Measurements from ENCODE around the gene MCC. TPM values are rescaled to one million over a fixed set of nuclear protein-coding genes. Genes with fewer than 3 reads are reported as not detected.

The MCC gene
- polyA plus RNA-seq, 1 donor (not counting 4 experiments of a cell fraction or from before 2014, with no cell fraction given), result 24.6 TPM

GRCh38 chr5:113244966-113245365 lies 243.3 kb downstream of the MCC start:
- no peaks in the 10 kb centered on the region for H3K9me1 ChIP-seq (ENCODE audit: control insufficient read depth, extremely low read depth, insufficient read depth, low read length)
- peaks cover 66% of the 10 kb centered on the region for H3K79me2 ChIP-seq (ENCODE audit: control insufficient read depth, insufficient read depth, low read length)
- no peak overlapping the region for H3K4me2 ChIP-seq (ENCODE audit: control insufficient read depth, extremely low read depth, insufficient read depth, low read depth, low read length)
- peaks cover 40% of the 10 kb centered on the region for H3K4me1 ChIP-seq (ENCODE audit: control insufficient read depth, extremely low read depth, insufficient read depth, low read length)
- dilution Hi-C loops (cut with MboI; ENCODE audit: extremely low pct_ligation_motif_present, low sequenced_read_pairs), result no loop called here
- peaks cover 0 to under 1% of the 10 kb centered on the region in 2 experiments for H3K36me3 ChIP-seq (ENCODE audit: control insufficient read depth in 2 of 2, extremely low read depth in 1 of 2, insufficient read depth in 2 of 2, low read length in 2 of 2)
- FAIRE-seq (no peak), DNase-seq (ENCODE audit: low read depth, low spot score) (no peak)
- no peak for TF ChIP-seq EZH2 (IDR thresholded peaks at IDR 0.05; ENCODE audit: low read length)
- no peak for TF ChIP-seq CTCF (optimal IDR thresholded peaks at IDR 0.05 in 1 of 3, IDR thresholded peaks at IDR 0.05 in 1 of 3, conservative IDR thresholded peaks at IDR 0.05 in 1 of 3; ENCODE audit: extremely low read depth in 1 of 3, insufficient read depth in 2 of 3, low read length in 3 of 3)
- no peak overlapping the region for H3K4me3 ChIP-seq (ENCODE audit: control insufficient read depth in 2 of 3, extremely low read depth in 1 of 3, insufficient read depth in 2 of 3, low read depth in 1 of 3, low read length in 3 of 3)
- no peak overlapping the region for H2AFZ ChIP-seq (ENCODE audit: control insufficient read depth, low read length)
- no peaks in the 10 kb centered on the region for H3K27me3 ChIP-seq (ENCODE audit: control insufficient read depth, extremely low read depth, insufficient read depth, low read length)
- peak overlapping the region; percentile 79 for H3K27ac ChIP-seq (ENCODE audit: control insufficient read depth, insufficient read depth, low read length)
- no peaks in the 10 kb centered on the region for H4K20me1 ChIP-seq (ENCODE audit: control insufficient read depth, extremely low read depth, insufficient read depth, low read length)
- H3K9me3 ChIP-seq (ENCODE audit: control insufficient read depth, low read depth, low read length), result no peaks in the 10 kb centered on the region
- H3K9ac ChIP-seq (ENCODE audit: control insufficient read depth, extremely low read depth, insufficient read depth, low read length), result no peak overlapping the region

GRCh38 chr5:113243349-113243664 lies 244.9 kb downstream of the MCC start:
- peak overlapping the region; percentile 64 for H3K9ac ChIP-seq (ENCODE audit: control insufficient read depth, extremely low read depth, insufficient read depth, low read length)
- no peak for FAIRE-seq
- H3K36me3 ChIP-seq (ENCODE audit: control insufficient read depth in 2 of 2, extremely low read depth in 1 of 2, insufficient read depth in 2 of 2, low read length in 2 of 2), result no peaks in the 10 kb centered on the region
- no peaks in the 10 kb centered on the region for H3K27me3 ChIP-seq (ENCODE audit: control insufficient read depth, extremely low read depth, insufficient read depth, low read length)
- peak overlapping the region; percentile 14 for H2AFZ ChIP-seq (ENCODE audit: control insufficient read depth, low read length)
- no peak for TF ChIP-seq EZH2 (IDR thresholded peaks at IDR 0.05; ENCODE audit: low read length)
- TF ChIP-seq CTCF (optimal IDR thresholded peaks at IDR 0.05 in 1 of 3, IDR thresholded peaks at IDR 0.05 in 1 of 3, conservative IDR thresholded peaks at IDR 0.05 in 1 of 3; ENCODE audit: extremely low read depth in 1 of 3, insufficient read depth in 2 of 3, low read length in 3 of 3), result no peak
- H3K4me2 ChIP-seq (ENCODE audit: control insufficient read depth, extremely low read depth, insufficient read depth, low read depth, low read length), result peak overlapping the region; percentile 86
- H3K9me1 ChIP-seq (ENCODE audit: control insufficient read depth, extremely low read depth, insufficient read depth, low read length), result no peaks in the 10 kb centered on the region
- dilution Hi-C loops (cut with MboI; ENCODE audit: extremely low pct_ligation_motif_present, low sequenced_read_pairs), result no loop called here
- H3K4me3 ChIP-seq (ENCODE audit: control insufficient read depth in 2 of 3, extremely low read depth in 1 of 3, insufficient read depth in 2 of 3, low read depth in 1 of 3, low read length in 3 of 3), result peak overlapping the region in 1 of 3 experiments; percentile 22
- H3K4me1 ChIP-seq (ENCODE audit: control insufficient read depth, extremely low read depth, insufficient read depth, low read length), result peaks cover 40% of the 10 kb centered on the region
- no peaks in the 10 kb centered on the region for H4K20me1 ChIP-seq (ENCODE audit: control insufficient read depth, extremely low read depth, insufficient read depth, low read length)
- H3K79me2 ChIP-seq (ENCODE audit: control insufficient read depth, insufficient read depth, low read length), result peaks cover 67% of the 10 kb centered on the region
- peak overlapping the region; percentile 87 for H3K27ac ChIP-seq (ENCODE audit: control insufficient read depth, insufficient read depth, low read length)
- no peak for DNase-seq (ENCODE audit: low read depth, low spot score)
- no peaks in the 10 kb centered on the region for H3K9me3 ChIP-seq (ENCODE audit: control insufficient read depth, low read depth, low read length)
